HepG2 (cell line): Measurements from ENCODE around the gene EPB41L2. TPM values are rescaled to one million over a fixed set of nuclear protein-coding genes. Genes with fewer than 3 reads are reported as not detected.

Experiments used
- ATAC-seq: fragments of 200-7000 bp; cut with Tn5 transposase; 3 replicates; pipeline ENCODE4 v1.9.1; 2020; ENCODE audit warnings: mild to moderate bottlenecking, moderate library complexity
- BruUV-seq: library from RNA; stranded (reverse); fragments of 400-500 nt; replicated peaks from 2 replicates; lab custom pipeline; 2021; lab: Mats Ljungman, UMichigan
- CTCF ChIA-PET: fragments of 300-600 bp; formaldehyde crosslinking; extraction: SDS; loops from one replicate; lab custom pipeline; 2021; ENCODE audit warnings: low total read pairs, inconsistent platforms, low intra/inter-chr PET ratio; lab: Yijun Ruan, JAX
- POLR2A ChIA-PET: fragments of 350-600 bp; sonication (Branson Sonifier 250); formaldehyde crosslinking; loops from one replicate; lab custom pipeline; 2020; ENCODE audit warnings: antibody characterized with exemption, inconsistent platforms; lab: Yijun Ruan, JAX
- DNase-seq: peaks from one replicate; pipeline ENCODE4 v3.0.0-alpha.2; 2015; ENCODE audit warnings: low spot score
- FAIRE-seq: peaks from 3 replicates; lab custom pipeline; 2011; peaks lifted over from hg19 to GRCh38; lab: Jason Lieb, UNC
- H2AFZ ChIP-seq: one replicate; pipeline ENCODE4 v1.6.1; 2011; ENCODE audit warnings: low read length, inconsistent platforms
- H3K27ac ChIP-seq: fragments of 300-600 bp; 3 replicates; pipeline ENCODE4 v1.8.0; 2011; ENCODE audit warnings: mixed run types, mild to moderate bottlenecking, mixed read lengths, low read length, inconsistent platforms; ENCODE audit not compliant: insufficient read depth; ENCODE audit errors: extremely low read length
- H3K27me3 ChIP-seq, 2 experiments: fragments of 200-600 bp in 1 of 2; 2 replicates in 1 of 2; 3 replicates in 1 of 2; pipeline versions ENCODE4 v1.6.0 to v1.8.0; 2011; ENCODE audit warnings: low read length in 2 of 2, mild to moderate bottlenecking in 2 of 2, moderate library complexity in 2 of 2, inconsistent platforms in 1 of 2; ENCODE audit not compliant: insufficient read depth in 2 of 2, control insufficient read depth in 1 of 2
- H3K36me3 ChIP-seq, 2 experiments: fragments of 200-600 bp in 1 of 2; replicated peaks in 1 of 2; 2 replicates in 1 of 2; 3 replicates in 1 of 2; pipeline versions ENCODE4 v1.5.1 to v1.8.0; 2011; ENCODE audit warnings: low read length in 2 of 2, inconsistent platforms in 1 of 2; ENCODE audit not compliant: insufficient read depth in 2 of 2, control insufficient read depth in 1 of 2
- H3K4me1 ChIP-seq: 2 replicates; pipeline ENCODE4 v1.5.1; 2012; ENCODE audit warnings: low read length, inconsistent platforms; ENCODE audit not compliant: insufficient read depth
- H3K4me2 ChIP-seq: 2 replicates; pipeline ENCODE4 v1.6.0; 2011; ENCODE audit warnings: low read depth, low read length, inconsistent platforms
- H3K4me3 ChIP-seq, 3 experiments: fragments of 200-600 bp in 1 of 3; sonication (generic), shearing (Covaris generic) in 1 of 3; replicated peaks in 1 of 3; 2 replicates each; pipeline ENCODE4 v1.5.1; 2011 to 2016; ENCODE audit warnings: low read length in 3 of 3, inconsistent platforms in 2 of 3, low read depth in 2 of 3, mild to moderate bottlenecking in 2 of 3, control low read depth in 1 of 3, mixed read lengths in 1 of 3; ENCODE audit not compliant: insufficient read depth in 1 of 3
- H3K79me2 ChIP-seq: one replicate; pipeline ENCODE4 v1.6.1; 2011; ENCODE audit warnings: low read length, inconsistent platforms; ENCODE audit not compliant: insufficient read depth
- H3K9ac ChIP-seq: 2 replicates; pipeline ENCODE4 v1.6.0; 2011; ENCODE audit warnings: mild to moderate bottlenecking, low read depth, low read length, inconsistent platforms; ENCODE audit not compliant: insufficient read depth
- H3K9me3 ChIP-seq: 2 replicates; pipeline ENCODE4 v1.5.1; 2012; ENCODE audit warnings: mild to moderate bottlenecking, low read length
- H4K20me1 ChIP-seq: 2 replicates; pipeline ENCODE4 v1.6.0; 2011; ENCODE audit warnings: inconsistent platforms, mild to moderate bottlenecking, low read length, moderate library complexity; ENCODE audit not compliant: insufficient read depth
- JUNB ChIP-seq: sonication (generic); formaldehyde crosslinking; IDR thresholded peaks from 2 replicates; pipeline ENCODE4 v1.8.0; 2022; ENCODE audit warnings: missing genetic modification reagents, mild to moderate bottlenecking, borderline replicate concordance
- YEATS4 ChIP-seq: sonication (generic); formaldehyde crosslinking; IDR thresholded peaks from 2 replicates; pipeline ENCODE4 v1.4.0; 2020; ENCODE audit warnings: missing genetic modification reagents, borderline replicate concordance
- ZNF431 ChIP-seq: sonication (generic); formaldehyde crosslinking; IDR thresholded peaks from 2 replicates; pipeline ENCODE4 v1.9.0; 2022; ENCODE audit warnings: missing genetic modification reagents, low read depth, mild to moderate bottlenecking, borderline replicate concordance
- WGBS: methylation state at CpG from one replicate; pipeline ENCODE4 v1.1.6; 2017; ENCODE audit warnings: low lambda C conversion rate; 5-methylcytosine and 5-hydroxymethylcytosine counted together
- in situ Hi-C: cut with HindIII; loops from 2 replicates; pipeline ENCODE4 v1.10.0; 2017; ENCODE audit warnings: low pct_unique_long_range_greater_than_20kb; ENCODE audit not compliant: extremely low pct_ligation_motif_present
- intact Hi-C: fragments of 100-400 bp; cut with micrococcal nuclease; formaldehyde crosslinking; loops from one replicate; pipeline ENCODE4 v1.10.0; 2022; ENCODE audit not compliant: unreplicated experiment
- polyA plus RNA-seq, 8 experiments: library from polyadenylated mRNA; depleted of rRNA in 3 of 8; stranded (reverse) in 7 of 8; unstranded in 1 of 8; fragments of >200 nt; fragmentation: Illumina TruSeq in 4 of 8; extraction: Trizol in 4 of 8; gene quantifications; 2 replicates each; pipeline versions ENCODE4 v1.2.1 to v1.2.3, GENCODE V29; 2011 to 2016; ENCODE audit warnings: low read depth in 4 of 8, missing spikeins in 1 of 8, mixed read lengths in 1 of 8; ENCODE audit not compliant: insufficient read depth in 1 of 8
- total RNA-seq, 5 experiments: library from RNA; depleted of rRNA; stranded (reverse); fragments of >200 nt; fragmentation: Illumina TruSeq; extraction: Trizol; gene quantifications; 2 replicates each; pipeline ENCODE4 v1.2.3, GENCODE V29; 2016; ENCODE audit warnings: low read depth in 1 of 5
- TF ChIP-seq, protein P1 (sequence below): sonication (generic); formaldehyde crosslinking; IDR thresholded peaks from 2 replicates; pipeline ENCODE4 v1.8.0; 2022; ENCODE audit warnings: low read depth, missing genetic modification reagents
- TF ChIP-seq, protein P2 (sequence below): sonication (generic); formaldehyde crosslinking; IDR thresholded peaks from 2 replicates; pipeline ENCODE4 v1.8.1; 2022; ENCODE audit warnings: low read depth, mild to moderate bottlenecking, missing genetic modification reagents
- TF ChIP-seq, protein P3 (sequence below): sonication (generic); formaldehyde crosslinking; IDR thresholded peaks from 2 replicates; pipeline ENCODE4 v1.4.0; 2020; ENCODE audit warnings: missing genetic modification reagents, mild to moderate bottlenecking, borderline replicate concordance

The EPB41L2 gene
- total and polyA plus RNA-seq, 2 of the 13 experiments (the other 11 are each of a cell fraction or from before 2014, with no cell fraction given), result 41.7 to 56.4 TPM

DNA sequence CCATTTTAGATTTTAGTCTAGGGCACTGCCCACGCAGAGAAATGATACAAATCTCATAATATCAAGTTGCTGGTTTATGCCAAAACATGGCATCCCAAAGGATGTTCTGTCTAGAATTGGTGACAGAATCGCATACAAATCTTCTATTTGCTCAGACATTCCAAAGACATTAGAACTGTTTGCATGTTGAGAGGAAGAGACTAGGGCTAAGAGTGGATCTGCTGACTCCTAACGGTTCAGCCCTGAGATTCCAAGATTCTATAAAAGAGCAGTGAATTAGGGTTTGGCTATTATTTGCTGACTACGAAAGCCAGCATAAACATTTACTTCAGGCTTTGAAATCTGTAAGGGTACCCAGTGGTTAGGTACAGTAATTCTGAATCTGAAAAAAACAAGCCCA, 3.6 kb downstream of the EPB41L2 start:
- BruUV-seq, result no TSS peak
- H3K27me3 ChIP-seq, result no peaks in the 10 kb centered on the region; a peak in 1 of 5 replicates
- FAIRE-seq, result no peak
- H3K9me3 ChIP-seq, result peaks cover 23% of the 10 kb centered on the region
- no peak overlapping the region for H2AFZ ChIP-seq
- ATAC-seq, result no peak
- no peak overlapping the region for H3K9ac ChIP-seq
- 98% methylated on average over 4 of the region's 4 CpGs for WGBS
- DNase-seq, result no peak
- no peak overlapping the region for H3K27ac ChIP-seq
- H3K36me3 ChIP-seq, result peaks cover under 1 to 1% of the 10 kb centered on the region in 2 experiments; a peak in 2 of 5 replicates
- POLR2A ChIA-PET, result no interaction called here
- in situ Hi-C loops, result no loop called here
- no peaks in the 10 kb centered on the region for H4K20me1 ChIP-seq
- CTCF ChIA-PET, result no interaction called here
- H3K4me3 ChIP-seq, result no peak overlapping the region
- intact Hi-C loops, result no loop called here
- H3K4me1 ChIP-seq, result peaks cover 51% of the 10 kb centered on the region
- H3K4me2 ChIP-seq, result 0 out of 2 replicates have a peak overlapping the region, but pooled peaks have one; percentile 93
- H3K79me2 ChIP-seq, result peaks cover 82% of the 10 kb centered on the region
- TF ChIP-seq ZNF431 (CRISPR knock-in tag) (no peak), JUNB (no peak), YEATS4 (CRISPR knock-in tag) (0 out of 2 replicates have a peak, but pooled peaks have one; percentile 2)
- TF ChIP-seq, protein P1, sequence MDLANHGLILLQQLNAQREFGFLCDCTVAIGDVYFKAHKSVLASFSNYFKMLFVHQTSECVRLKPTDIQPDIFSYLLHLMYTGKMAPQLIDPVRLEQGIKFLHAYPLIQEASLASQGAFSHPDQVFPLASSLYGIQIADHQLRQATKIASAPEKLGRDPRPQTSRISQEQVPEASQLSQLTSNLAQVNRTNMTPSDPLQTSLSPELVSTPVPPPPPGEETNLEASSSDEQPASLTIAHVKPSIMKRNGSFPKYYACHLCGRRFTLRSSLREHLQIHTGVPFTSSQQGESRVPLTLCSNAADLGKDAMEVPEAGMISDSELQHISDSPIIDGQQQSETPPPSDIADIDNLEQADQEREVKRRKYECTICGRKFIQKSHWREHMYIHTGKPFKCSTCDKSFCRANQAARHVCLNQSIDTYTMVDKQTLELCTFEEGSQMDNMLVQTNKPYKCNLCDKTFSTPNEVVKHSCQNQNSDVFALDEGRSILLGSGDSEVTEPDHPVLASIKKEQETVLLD (CRISPR knock-in tag), result no peak
- TF ChIP-seq, protein P2, sequence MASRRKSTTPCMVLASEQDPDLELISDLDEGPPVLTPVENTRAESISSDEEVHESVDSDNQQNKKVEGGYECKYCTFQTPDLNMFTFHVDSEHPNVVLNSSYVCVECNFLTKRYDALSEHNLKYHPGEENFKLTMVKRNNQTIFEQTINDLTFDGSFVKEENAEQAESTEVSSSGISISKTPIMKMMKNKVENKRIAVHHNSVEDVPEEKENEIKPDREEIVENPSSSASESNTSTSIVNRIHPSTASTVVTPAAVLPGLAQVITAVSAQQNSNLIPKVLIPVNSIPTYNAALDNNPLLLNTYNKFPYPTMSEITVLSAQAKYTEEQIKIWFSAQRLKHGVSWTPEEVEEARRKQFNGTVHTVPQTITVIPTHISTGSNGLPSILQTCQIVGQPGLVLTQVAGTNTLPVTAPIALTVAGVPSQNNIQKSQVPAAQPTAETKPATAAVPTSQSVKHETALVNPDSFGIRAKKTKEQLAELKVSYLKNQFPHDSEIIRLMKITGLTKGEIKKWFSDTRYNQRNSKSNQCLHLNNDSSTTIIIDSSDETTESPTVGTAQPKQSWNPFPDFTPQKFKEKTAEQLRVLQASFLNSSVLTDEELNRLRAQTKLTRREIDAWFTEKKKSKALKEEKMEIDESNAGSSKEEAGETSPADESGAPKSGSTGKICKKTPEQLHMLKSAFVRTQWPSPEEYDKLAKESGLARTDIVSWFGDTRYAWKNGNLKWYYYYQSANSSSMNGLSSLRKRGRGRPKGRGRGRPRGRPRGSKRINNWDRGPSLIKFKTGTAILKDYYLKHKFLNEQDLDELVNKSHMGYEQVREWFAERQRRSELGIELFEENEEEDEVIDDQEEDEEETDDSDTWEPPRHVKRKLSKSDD (CRISPR knock-in tag), result no peak
- TF ChIP-seq, protein P3, sequence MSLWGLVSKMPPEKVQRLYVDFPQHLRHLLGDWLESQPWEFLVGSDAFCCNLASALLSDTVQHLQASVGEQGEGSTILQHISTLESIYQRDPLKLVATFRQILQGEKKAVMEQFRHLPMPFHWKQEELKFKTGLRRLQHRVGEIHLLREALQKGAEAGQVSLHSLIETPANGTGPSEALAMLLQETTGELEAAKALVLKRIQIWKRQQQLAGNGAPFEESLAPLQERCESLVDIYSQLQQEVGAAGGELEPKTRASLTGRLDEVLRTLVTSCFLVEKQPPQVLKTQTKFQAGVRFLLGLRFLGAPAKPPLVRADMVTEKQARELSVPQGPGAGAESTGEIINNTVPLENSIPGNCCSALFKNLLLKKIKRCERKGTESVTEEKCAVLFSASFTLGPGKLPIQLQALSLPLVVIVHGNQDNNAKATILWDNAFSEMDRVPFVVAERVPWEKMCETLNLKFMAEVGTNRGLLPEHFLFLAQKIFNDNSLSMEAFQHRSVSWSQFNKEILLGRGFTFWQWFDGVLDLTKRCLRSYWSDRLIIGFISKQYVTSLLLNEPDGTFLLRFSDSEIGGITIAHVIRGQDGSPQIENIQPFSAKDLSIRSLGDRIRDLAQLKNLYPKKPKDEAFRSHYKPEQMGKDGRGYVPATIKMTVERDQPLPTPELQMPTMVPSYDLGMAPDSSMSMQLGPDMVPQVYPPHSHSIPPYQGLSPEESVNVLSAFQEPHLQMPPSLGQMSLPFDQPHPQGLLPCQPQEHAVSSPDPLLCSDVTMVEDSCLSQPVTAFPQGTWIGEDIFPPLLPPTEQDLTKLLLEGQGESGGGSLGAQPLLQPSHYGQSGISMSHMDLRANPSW (CRISPR knock-in tag), result 0 out of 2 replicates have a peak, but pooled peaks have one; percentile 2
- TF ChIP-seq, all 625 proteins: peak for 2
